ENCODE measurements around the gene HMGCL. TPM values are rescaled to one million over a fixed set of nuclear protein-coding genes. Genes with fewer than 3 reads are reported as not detected.
"Not testable (repeated sequence)": the region's sequence is repeated elsewhere in the genome, so short reads cannot be mapped to it uniquely, and the experiment has no call there.

HMGCL gene
- polyA plus RNA-seq, 1 donor = 70.9 TPM

GRCh38 chr1:23834156-23834555 lies 8.9 kb upstream of the HMGCL start:
- not testable (repeated sequence) for DNase-seq

DNA sequence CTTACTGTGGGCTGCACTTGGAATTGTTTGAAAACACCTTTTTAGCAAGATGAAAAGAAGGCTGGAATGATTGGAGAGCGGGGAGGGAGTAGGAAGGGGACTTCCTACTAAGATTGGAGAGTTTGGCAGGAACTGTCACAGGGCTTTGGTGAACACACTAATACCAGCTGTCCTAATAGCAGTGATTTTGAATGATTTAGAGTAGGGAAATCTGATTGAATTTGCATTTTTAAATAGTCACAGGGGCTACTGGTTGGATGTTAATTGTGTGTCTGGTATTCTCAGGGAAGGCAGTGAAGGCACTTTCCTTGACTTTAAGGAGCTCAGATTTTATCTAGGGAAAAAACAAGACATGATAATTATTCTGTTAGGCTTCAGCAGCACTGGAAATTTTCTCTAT lies 2.5 kb upstream of the HMGCL start:
- DNase-seq = no peak

GRCh38 chr1:23826590-23826989 lies 1.4 kb upstream of the HMGCL start:
- DNase-seq = not testable (repeated sequence)

DNA sequence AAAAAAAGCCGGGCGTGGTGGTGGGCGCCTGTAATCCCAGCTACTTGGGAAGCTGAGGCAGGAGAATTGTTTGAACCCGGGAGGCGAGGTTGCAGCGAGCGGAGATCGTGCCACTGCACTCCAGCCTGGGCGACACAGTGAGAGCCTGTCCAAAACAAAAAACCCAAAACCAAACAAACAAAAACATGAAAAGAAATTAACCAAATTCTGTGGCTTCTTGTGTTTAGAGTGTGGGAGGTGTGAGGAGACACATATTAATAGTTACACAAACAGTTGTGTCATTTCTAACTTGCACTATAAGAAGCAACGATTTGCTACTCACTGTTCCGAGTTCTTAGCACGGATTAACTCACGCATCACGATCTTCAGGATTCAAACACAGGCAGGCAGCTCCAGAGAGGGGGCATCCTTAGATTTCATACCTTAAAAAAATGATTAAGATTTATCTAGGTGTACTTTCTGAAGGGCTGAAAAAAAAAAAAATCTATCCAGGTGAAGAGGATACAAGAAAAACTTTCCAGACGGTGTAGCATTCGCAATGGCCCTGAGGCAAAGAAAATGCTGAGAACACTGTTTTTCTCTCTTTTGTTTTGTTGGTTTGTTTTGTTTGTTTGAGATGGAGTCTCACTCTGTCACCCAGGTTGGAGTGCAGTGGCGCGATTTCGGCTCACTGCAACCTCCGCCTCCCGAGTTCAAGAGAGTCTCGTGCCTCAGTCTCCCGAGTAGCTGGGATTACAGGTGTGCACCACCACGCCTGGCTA lies 713 bp upstream of the HMGCL start:
- DNase-seq = no peak

- peak; percentile 21 for DNase-seq
Measured at GRCh38 chr1:23824711-23825075, 536 bp downstream of the HMGCL start.

GRCh38 chr1:23823767-23824166 lies 1.5 kb downstream of the HMGCL start:
- DNase-seq = no peak

DNA sequence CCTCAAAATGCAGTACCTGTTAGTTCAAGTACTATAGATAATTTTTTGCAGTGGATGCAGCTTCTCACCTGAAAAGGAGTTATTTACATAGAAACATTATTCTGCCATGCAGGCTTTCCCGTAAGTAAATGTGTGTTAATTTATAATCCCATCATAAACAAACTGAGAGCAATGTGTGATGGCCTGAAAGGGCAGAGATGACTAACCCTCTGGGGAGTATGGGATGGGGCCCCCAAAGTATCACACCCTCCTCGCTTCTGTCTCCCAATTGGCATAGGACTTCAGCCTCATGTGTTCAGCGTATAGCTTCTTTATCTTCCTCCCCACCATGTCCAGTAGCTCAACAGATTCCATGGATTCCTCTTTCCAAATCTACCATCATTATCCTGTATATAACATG lies 7.6 kb downstream of the HMGCL start:
- no peak for DNase-seq

GRCh38 chr1:23816906-23817305 lies 8.3 kb downstream of the HMGCL start:
- no peak for DNase-seq

DNA sequence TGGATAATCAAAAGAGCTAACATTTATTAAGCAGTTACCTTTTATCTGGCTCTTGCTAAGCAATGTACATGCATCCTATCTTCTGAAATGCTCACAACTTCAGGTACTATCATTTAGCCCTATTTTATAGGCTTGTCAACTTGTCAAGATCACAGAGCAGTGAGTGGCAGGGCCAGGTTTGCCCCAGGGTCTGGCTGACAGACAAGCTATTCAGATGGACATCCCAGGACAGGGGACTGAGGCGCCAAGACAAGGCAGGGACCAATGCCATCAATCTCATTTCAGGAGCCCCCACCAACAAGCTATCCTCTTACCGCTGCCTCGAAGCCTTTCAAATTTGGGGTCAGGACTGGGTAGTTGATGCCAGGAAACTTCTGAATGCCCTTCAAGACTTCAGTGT lies 8.9 kb downstream of the HMGCL start:
- DNase-seq = no peak

- no peak for DNase-seq
Measured at GRCh38 chr1:23814016-23814415, 11.2 kb downstream of the HMGCL start.

- no peak for DNase-seq
Measured at GRCh38 chr1:23810818-23811540, 14.2 kb downstream of the HMGCL start.

- DNase-seq = no peak
Measured at GRCh38 chr1:23809751-23810171, 15.5 kb downstream of the HMGCL start.

- DNase-seq = no peak
Measured at GRCh38 chr1:23807453-23807852, 17.8 kb downstream of the HMGCL start.

DNA sequence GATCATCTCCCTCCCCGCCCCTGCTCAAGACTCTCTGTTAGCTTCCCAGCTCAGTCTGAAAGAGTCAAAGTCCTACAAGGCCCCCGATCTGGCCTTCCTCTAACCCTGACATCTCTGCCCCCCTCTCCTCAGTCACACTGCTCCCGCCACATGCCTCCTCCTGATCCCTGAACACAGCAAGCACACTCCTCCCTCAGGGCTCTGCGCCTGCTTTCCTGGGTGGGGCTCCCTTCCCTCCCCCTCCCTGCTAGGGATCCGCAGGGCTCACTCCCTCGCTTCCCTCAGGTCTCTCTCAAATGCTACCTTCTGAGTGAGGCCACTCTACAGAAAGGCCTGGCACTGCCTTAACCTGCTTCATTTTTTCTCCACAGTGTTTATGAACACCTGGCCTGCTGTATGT lies 18.9 kb downstream of the HMGCL start:
- no peak for DNase-seq

- DNase-seq = no peak
Measured at GRCh38 chr1:23805025-23805424, 20.2 kb downstream of the HMGCL start.

- DNase-seq = no peak
Measured at GRCh38 chr1:23804183-23804835, 20.9 kb downstream of the HMGCL start.

DNA sequence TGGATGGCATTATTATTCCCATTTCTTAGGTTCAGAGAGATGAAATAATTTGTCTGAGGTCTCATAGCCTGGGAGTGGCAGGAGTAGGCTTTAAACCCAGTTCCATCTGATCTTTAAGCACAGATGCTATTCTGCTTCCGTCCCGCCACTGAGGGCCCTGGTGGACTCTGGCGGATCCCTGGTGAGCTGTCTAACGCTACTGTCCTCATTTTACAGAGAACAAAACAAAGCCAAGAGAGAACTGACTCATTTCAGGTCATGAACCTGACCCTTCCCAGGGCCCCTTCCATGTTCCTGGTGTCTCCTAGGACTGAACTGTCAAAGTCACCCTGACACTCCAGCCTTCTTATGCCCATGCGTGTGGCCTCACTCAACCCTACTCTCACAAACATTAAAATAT lies 21.6 kb downstream of the HMGCL start:
- DNase-seq = no peak

- DNase-seq = not testable (repeated sequence)
Measured at GRCh38 chr1:23802809-23803342, 22.4 kb downstream of the HMGCL start.

GRCh38 chr1:23801876-23802275 lies 23.4 kb downstream of the HMGCL start:
- DNase-seq = no peak

DNA sequence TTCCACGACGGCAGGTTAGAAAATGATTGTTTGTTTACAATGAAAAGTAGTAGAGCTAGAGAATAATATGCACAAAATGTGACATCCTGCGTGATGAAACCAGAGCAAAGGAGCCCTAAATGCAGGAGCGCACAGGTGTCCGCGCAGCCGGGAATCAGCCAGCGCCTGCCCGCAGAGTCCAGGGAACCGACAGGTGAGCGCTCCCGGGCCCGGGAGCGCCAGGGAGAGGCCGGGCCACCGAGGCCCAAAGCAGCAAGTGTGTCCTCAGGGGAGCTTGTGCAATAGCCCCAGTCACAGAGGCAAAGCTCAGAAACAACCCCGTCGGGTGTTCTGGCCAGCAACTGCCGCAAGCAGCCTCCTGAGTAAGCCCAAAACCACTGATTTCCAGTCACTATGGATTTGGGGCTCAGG lies 23.9 kb downstream of the HMGCL start:
- DNase-seq = no peak

- DNase-seq = peak; percentile 93
Measured at GRCh38 chr1:23800400-23801337, 24.6 kb downstream of the HMGCL start, which contains the start of gene GALE. Gene GALE, minus strand, starts transcription at chr1:23800754. Its CDS starts 1,747 bp downstream, at chr1:23799007.

All from left kidney (tissue), 2 donors.